WTC11 (cell line): ENCODE results near the gene MTPN. TPM values are rescaled to one million over a fixed set of nuclear protein-coding genes. Genes with fewer than 3 reads are reported as not detected.
A peak's percentile ranks its signal among the peaks of the same experiment; 100 is the strongest.

Experiments
- ATAC-seq: fragments of 200-7000 bp; cut with Tn5 transposase; 2 replicates; pipeline ENCODE4 v1.10.0; 2021; ENCODE audit warnings: mild to moderate bottlenecking, moderate library complexity
- CTCF ChIA-PET: fragments of 300-600 bp; sonication (Branson Sonifier 250); formaldehyde crosslinking; loops from one replicate; lab custom pipeline; 2021; ENCODE audit warnings: antibody characterized with exemption; lab: Charles Lee
- POLR2A ChIA-PET: fragments of 350-600 bp; sonication (Branson Sonifier 250); formaldehyde crosslinking; loops from one replicate; lab custom pipeline; 2021; ENCODE audit warnings: antibody characterized with exemption; lab: Charles Lee
- DNase-seq: peaks from one replicate; pipeline ENCODE4 v3.0.0; 2021; ENCODE audit warnings: low spot score
- H3K27ac Mint-ChIP-seq: 2 replicates; pipeline ENCODE4 v1.8.0; 2021; ENCODE audit warnings: mixed read lengths
- H3K27me3 Mint-ChIP-seq: 2 replicates; pipeline ENCODE4 v1.8.0; 2021; ENCODE audit warnings: low read depth, mild to moderate bottlenecking, moderate library complexity, mixed read lengths
- H3K36me3 Mint-ChIP-seq: 2 replicates; pipeline ENCODE4 v1.8.0; 2021; ENCODE audit warnings: mixed read lengths
- H3K4me1 Mint-ChIP-seq: 2 replicates; pipeline ENCODE4 v1.8.0; 2022; ENCODE audit warnings: mixed read lengths
- H3K4me3 Mint-ChIP-seq: 2 replicates; pipeline ENCODE4 v1.8.0; 2021; ENCODE audit warnings: mild to moderate bottlenecking, moderate library complexity, mixed read lengths
- H3K9me3 Mint-ChIP-seq: 2 replicates; pipeline ENCODE4 v1.8.0; 2021; ENCODE audit warnings: mixed read lengths
- ATF6 ChIP-seq: sonication (generic); formaldehyde crosslinking; IDR thresholded peaks from 2 replicates; pipeline ENCODE4 v1.8.1; 2023; ENCODE audit warnings: mild to moderate bottlenecking, missing genetic modification reagents
- CDX4 ChIP-seq: fragments of 250-450 bp; sonication (Bioruptor Pico); IDR thresholded peaks from 2 replicates; pipeline ENCODE4 v1.9.0; 2021; ENCODE audit warnings: moderate library complexity, mild to moderate bottlenecking, inconsistent platforms, borderline replicate concordance
- CREB1 ChIP-seq: sonication (generic); formaldehyde crosslinking; IDR thresholded peaks from 2 replicates; pipeline ENCODE4 v1.8.0; 2023; ENCODE audit warnings: mild to moderate bottlenecking, missing genetic modification reagents
- CTCF ChIP-seq: fragments of 200-600 bp; IDR thresholded peaks from 2 replicates; pipeline ENCODE4 v1.8.0; 2022; ENCODE audit warnings: antibody characterized with exemption
- E2F1 ChIP-seq: sonication (generic); formaldehyde crosslinking; IDR thresholded peaks from 2 replicates; pipeline ENCODE4 v1.8.0; 2022; ENCODE audit warnings: mild to moderate bottlenecking, missing genetic modification reagents
- ELF4 ChIP-seq: sonication (generic); formaldehyde crosslinking; IDR thresholded peaks from 2 replicates; pipeline ENCODE4 v1.8.1; 2022; ENCODE audit warnings: low read depth, mild to moderate bottlenecking, moderate library complexity, missing genetic modification reagents
- ETV6 ChIP-seq: sonication (generic); formaldehyde crosslinking; IDR thresholded peaks from 2 replicates; pipeline ENCODE4 v1.8.1; 2022; ENCODE audit warnings: mild to moderate bottlenecking, missing genetic modification reagents
- FOXK1 ChIP-seq: sonication (generic); formaldehyde crosslinking; IDR thresholded peaks from 2 replicates; pipeline ENCODE4 v1.8.0; 2022; ENCODE audit warnings: mild to moderate bottlenecking, moderate library complexity, missing genetic modification reagents
- GRHL2 ChIP-seq: fragments of 250-450 bp; sonication (Bioruptor Pico); IDR thresholded peaks from 2 replicates; pipeline ENCODE4 v1.8.0; 2022; ENCODE audit warnings: mild to moderate bottlenecking, moderate library complexity; ENCODE audit not compliant: insufficient replicate concordance, severe bottlenecking
- IRF1 ChIP-seq: sonication (generic); formaldehyde crosslinking; IDR thresholded peaks from 2 replicates; pipeline ENCODE4 v1.8.0; 2023; ENCODE audit warnings: missing genetic modification reagents
- JAZF1 ChIP-seq: fragments of 250-450 bp; sonication (Bioruptor Pico); IDR thresholded peaks from 2 replicates; pipeline ENCODE4 v1.9.0; 2021; ENCODE audit warnings: moderate library complexity, mild to moderate bottlenecking, inconsistent platforms
- MLX ChIP-seq: sonication (generic); formaldehyde crosslinking; IDR thresholded peaks from 2 replicates; pipeline ENCODE4 v1.8.1; 2023; ENCODE audit warnings: mild to moderate bottlenecking, missing genetic modification reagents, moderate library complexity
- MYBL2 ChIP-seq: sonication (generic); formaldehyde crosslinking; IDR thresholded peaks from 2 replicates; pipeline ENCODE4 v1.8.1; 2023; ENCODE audit warnings: mild to moderate bottlenecking, moderate library complexity, missing genetic modification reagents
- NFYB ChIP-seq: sonication (generic); formaldehyde crosslinking; conservative IDR thresholded peaks from 2 replicates; pipeline ENCODE4 v1.8.0; 2022; ENCODE audit warnings: low read depth, missing genetic modification reagents
- PRRX2 ChIP-seq: fragments of 250-450 bp; sonication (Bioruptor Pico); IDR thresholded peaks from 2 replicates; pipeline ENCODE4 v1.8.0; 2021; ENCODE audit warnings: mild to moderate bottlenecking
- RORB ChIP-seq: fragments of 250-450 bp; sonication (Bioruptor Pico); IDR thresholded peaks from 2 replicates; pipeline ENCODE4 v1.9.0; 2021; ENCODE audit warnings: mild to moderate bottlenecking
- SMAD4 ChIP-seq: sonication (generic); formaldehyde crosslinking; IDR thresholded peaks from 2 replicates; pipeline ENCODE4 v1.8.0; 2022; ENCODE audit warnings: mild to moderate bottlenecking, missing genetic modification reagents
- SOX15 ChIP-seq: fragments of 250-450 bp; sonication (Bioruptor Pico); IDR thresholded peaks from 2 replicates; pipeline ENCODE4 v1.9.0; 2021; ENCODE audit warnings: mild to moderate bottlenecking
- TCF7 ChIP-seq: sonication (generic); formaldehyde crosslinking; IDR thresholded peaks from 2 replicates; pipeline ENCODE4 v1.8.0; 2022; ENCODE audit warnings: mild to moderate bottlenecking, low read depth, missing genetic modification reagents, moderate library complexity
- USF1 ChIP-seq: sonication (generic); formaldehyde crosslinking; IDR thresholded peaks from 2 replicates; pipeline ENCODE4 v1.8.0; 2022; ENCODE audit warnings: mild to moderate bottlenecking, missing genetic modification reagents
- USF2 ChIP-seq: sonication (generic); formaldehyde crosslinking; IDR thresholded peaks from 2 replicates; pipeline ENCODE4 v1.8.1; 2023; ENCODE audit warnings: mild to moderate bottlenecking, missing genetic modification reagents, moderate library complexity
- ZMAT4 ChIP-seq: fragments of 250-450 bp; sonication (Bioruptor Pico); IDR thresholded peaks from 2 replicates; pipeline ENCODE4 v1.9.0; 2021; ENCODE audit warnings: mild to moderate bottlenecking
- total RNA-seq: library from RNA; stranded (reverse); gene quantifications from 3 replicates; pipeline ENCODE4 v1.2.3, GENCODE V29; 2021

Gene MTPN
- total RNA-seq, 1 experiment from 2014 or later, result 92.5 TPM

GRCh38 chr7:136009488-136010079 is 32.4 kb upstream of the MTPN start:
- no peak overlapping the region for H3K4me3 Mint-ChIP-seq
- H3K9me3 Mint-ChIP-seq, result no peaks in the 10 kb centered on the region
- H3K4me1 Mint-ChIP-seq, result peaks cover 2% of the 10 kb centered on the region
- H3K27me3 Mint-ChIP-seq, result no peaks in the 10 kb centered on the region
- H3K36me3 Mint-ChIP-seq, result no peaks in the 10 kb centered on the region
- TF ChIP-seq CTCF (peak; percentile 67), NFYB (no peak), SOX15 (CRISPR knock-in tag) (no peak)
- ChIA-PET CTCF (interaction anchor here (0.6 to 0.7 kb wide), 2 partner anchors 9 to 122 kb away, joined by 3 read pairs; no protein-coding TSS in a partner anchor), POLR2A (no interaction called here)
- H3K27ac Mint-ChIP-seq, result no peak overlapping the region
- DNase-seq (no peak), ATAC-seq (no peak)

- DNase-seq, result no peak
- CTCF ChIA-PET, result interaction anchor here (1.6 kb wide), 1 partner anchor 205 kb away, joined by 7 read pairs; no protein-coding TSS in a partner anchor
- no peaks in the 10 kb centered on the region for H3K36me3 Mint-ChIP-seq
- ATAC-seq, result no peak
- no peak for TF ChIP-seq USF1 (CRISPR knock-in tag)
- no peak for TF ChIP-seq ELF4
- TF ChIP-seq MLX (CRISPR knock-in tag), result no peak
- TF ChIP-seq RORB (CRISPR knock-in tag), result no peak
- TF ChIP-seq E2F1 (CRISPR knock-in tag), result no peak
- TF ChIP-seq, all 79 proteins: peak for 0
- Mint-ChIP-seq H3K4me3 (no peak overlapping the region), H3K27ac (no peak overlapping the region), H3K27me3 (no peaks in the 10 kb centered on the region), H3K4me1 (no peaks in the 10 kb centered on the region), H3K9me3 (no peaks in the 10 kb centered on the region)
- POLR2A ChIA-PET, result no interaction called here
Observed at GRCh38 chr7:136006208-136006607, 29.0 kb upstream of the MTPN start.

- Mint-ChIP-seq H3K27ac (no peak overlapping the region), H3K36me3 (no peaks in the 10 kb centered on the region), H3K27me3 (no peaks in the 10 kb centered on the region), H3K9me3 (peaks cover 8% of the 10 kb centered on the region), H3K4me1 (no peaks in the 10 kb centered on the region), H3K4me3 (no peak overlapping the region)
- no peak for ATAC-seq
- POLR2A ChIA-PET, result no interaction called here
- no peak for DNase-seq
- CTCF ChIA-PET, result no interaction called here
- TF ChIP-seq IRF1 (CRISPR knock-in tag), result no peak
- no peak for TF ChIP-seq JAZF1 (CRISPR knock-in tag)
- TF ChIP-seq CDX4 (CRISPR knock-in tag), result no peak
- no peak for TF ChIP-seq TCF7 (CRISPR knock-in tag)
- no peak for TF ChIP-seq ELF4
- no peak for TF ChIP-seq FOXK1 (CRISPR knock-in tag)
- no peak for TF ChIP-seq ETV6 (CRISPR knock-in tag)
- TF ChIP-seq PRRX2 (CRISPR knock-in tag), result no peak
- no peak for TF ChIP-seq ATF6 (CRISPR knock-in tag)
- no peak for TF ChIP-seq SMAD4 (CRISPR knock-in tag)
- no peak for TF ChIP-seq CREB1 (CRISPR knock-in tag)
- no peak for TF ChIP-seq USF2
- TF ChIP-seq ZMAT4, result no peak
- TF ChIP-seq GRHL2 (CRISPR knock-in tag), result no peak
- TF ChIP-seq MYBL2 (CRISPR knock-in tag), result no peak
Observed at GRCh38 chr7:136004083-136004482, 26.9 kb upstream of the MTPN start.
